Measurements from ENCODE around the gene SERPINA12.

DNA sequence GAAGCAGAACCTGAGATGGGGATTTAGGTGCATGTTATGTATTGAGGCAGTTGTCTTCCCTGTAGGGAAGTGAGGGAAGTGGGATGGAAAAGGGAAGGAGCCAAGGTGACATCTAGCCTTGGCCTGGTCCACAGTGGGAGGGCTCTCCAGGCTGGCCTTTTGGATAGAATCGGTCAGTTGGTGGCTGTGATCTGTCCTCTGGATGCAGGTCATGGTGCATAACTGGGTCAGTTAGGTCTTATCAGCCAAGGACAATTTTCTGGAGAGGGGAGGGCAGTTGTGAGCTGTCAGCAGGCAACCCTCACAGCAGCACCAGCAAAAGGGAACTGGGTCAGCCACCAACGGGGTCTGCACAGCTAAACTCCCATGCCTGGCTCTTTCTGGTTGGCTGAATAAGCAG lies 9.6 kb downstream of the SERPINA12 start:
- TF ChIP-seq CTCF (conservative IDR thresholded peaks at IDR 0.05) (no peak), ZFX (IDR thresholded peaks at IDR 0.05) (no peak)

All from C4-2B (cell line).